GM13976 (cell line): ENCODE measurements around the gene MFF.
"Not testable (repeated sequence)": the region's sequence is repeated elsewhere in the genome, so short reads cannot be mapped to it uniquely, and the experiment has no call there.

Experiments used
- DNase-seq: peaks from one replicate; pipeline ENCODE4 v3.0.0; 2012; ENCODE audit warnings: low spot score
- in situ Hi-C: fragments of 300-500 bp; cut with MboI; formaldehyde crosslinking; loops from one replicate; pipeline ENCODE4 v1.12.0; 2022; ENCODE audit warnings: low sequenced_read_pairs, mixed read lengths, inconsistent platforms; ENCODE audit not compliant: unreplicated experiment
- TF ChIP-seq, protein P1 (sequence below): IDR thresholded peaks from 2 replicates; pipeline ENCODE4 v1.5.1; 2012; ENCODE audit warnings: borderline replicate concordance, mild to moderate bottlenecking; ENCODE audit not compliant: insufficient read depth; ENCODE audit errors: extremely low read depth, missing control alignments, control extremely low read depth

Gene MFF

DNA sequence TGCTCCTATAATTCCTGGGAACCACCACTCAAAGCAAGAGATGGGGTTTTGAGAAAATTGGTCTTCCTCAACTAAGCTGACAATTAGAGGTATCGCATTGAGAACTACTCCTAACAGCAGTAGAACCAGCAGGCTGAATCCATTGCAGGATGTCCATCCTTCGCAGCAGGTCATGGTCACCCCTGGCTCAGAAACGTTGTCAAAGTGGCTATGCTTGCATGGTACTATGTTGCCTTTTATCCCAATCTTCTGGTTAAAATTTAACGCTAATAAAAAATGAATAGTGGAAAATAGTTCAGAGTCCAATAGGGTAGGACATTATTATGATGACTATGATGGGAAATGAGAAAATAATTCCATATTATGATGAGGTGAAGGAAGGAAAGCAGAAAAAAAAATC, 54.0 kb downstream of the MFF start, which contains the start of gene TM4SF20:
TSS of gene TM4SF20 (minus strand) at position 212 of the 400 bp plus-strand sequence. CDS start at position 174, 38 bp downstream.
- TF ChIP-seq, protein P1, sequence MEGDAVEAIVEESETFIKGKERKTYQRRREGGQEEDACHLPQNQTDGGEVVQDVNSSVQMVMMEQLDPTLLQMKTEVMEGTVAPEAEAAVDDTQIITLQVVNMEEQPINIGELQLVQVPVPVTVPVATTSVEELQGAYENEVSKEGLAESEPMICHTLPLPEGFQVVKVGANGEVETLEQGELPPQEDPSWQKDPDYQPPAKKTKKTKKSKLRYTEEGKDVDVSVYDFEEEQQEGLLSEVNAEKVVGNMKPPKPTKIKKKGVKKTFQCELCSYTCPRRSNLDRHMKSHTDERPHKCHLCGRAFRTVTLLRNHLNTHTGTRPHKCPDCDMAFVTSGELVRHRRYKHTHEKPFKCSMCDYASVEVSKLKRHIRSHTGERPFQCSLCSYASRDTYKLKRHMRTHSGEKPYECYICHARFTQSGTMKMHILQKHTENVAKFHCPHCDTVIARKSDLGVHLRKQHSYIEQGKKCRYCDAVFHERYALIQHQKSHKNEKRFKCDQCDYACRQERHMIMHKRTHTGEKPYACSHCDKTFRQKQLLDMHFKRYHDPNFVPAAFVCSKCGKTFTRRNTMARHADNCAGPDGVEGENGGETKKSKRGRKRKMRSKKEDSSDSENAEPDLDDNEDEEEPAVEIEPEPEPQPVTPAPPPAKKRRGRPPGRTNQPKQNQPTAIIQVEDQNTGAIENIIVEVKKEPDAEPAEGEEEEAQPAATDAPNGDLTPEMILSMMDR, result no peak
- in situ Hi-C loops, result no loop called here
- no peak for DNase-seq

DNA sequence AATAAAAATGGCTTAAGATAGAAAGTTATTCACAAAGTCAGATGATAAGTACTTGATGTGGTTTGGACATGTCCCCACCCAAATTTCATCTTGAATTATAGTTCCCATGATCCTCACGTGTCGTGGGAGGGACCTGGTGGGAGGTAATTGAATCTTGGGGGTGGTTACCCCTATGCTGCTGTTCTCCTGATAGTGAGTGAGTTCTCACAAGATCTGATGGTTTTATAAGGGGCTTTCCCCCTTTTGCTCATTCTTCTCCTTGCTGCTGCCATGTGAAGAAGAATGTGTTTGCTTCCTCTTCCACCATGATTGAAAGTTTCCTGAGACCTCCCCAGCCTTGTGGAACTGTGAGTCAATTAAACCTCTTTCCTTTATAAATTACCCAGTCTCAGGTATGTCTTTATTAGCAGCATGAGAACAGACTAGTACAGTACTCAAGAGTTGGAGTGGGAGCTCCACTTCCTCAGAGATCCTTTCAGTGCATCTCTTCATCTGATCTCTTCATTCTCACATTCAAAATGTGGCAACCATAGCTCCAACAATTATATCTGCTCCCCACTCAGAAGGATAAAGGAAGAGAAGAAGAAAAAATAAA, 57.3 kb downstream of the MFF start:
- in situ Hi-C loops, DNase-seq: not testable (repeated sequence)

DNA sequence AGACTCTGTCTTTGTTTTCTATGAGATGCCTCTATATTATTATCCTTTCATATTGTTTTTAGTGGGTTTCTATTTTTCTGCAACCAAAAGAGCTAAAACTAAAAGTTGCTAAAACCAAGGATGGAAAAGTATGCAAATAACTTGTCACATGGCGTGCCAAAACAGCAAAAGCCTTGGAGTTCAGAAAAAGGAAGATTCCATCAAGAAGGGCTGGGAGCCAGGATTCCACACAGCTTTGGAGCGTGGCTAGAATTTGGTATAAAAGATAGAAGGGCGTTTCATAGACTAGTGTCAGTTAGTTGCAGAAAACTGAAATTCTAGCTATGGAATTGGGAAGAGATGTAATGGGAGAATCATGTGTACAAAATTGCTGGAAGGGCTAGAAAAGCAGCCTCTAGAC, 58.6 kb downstream of the MFF start:
- DNase-seq, result no peak
- in situ Hi-C loops, result no loop called here

DNA sequence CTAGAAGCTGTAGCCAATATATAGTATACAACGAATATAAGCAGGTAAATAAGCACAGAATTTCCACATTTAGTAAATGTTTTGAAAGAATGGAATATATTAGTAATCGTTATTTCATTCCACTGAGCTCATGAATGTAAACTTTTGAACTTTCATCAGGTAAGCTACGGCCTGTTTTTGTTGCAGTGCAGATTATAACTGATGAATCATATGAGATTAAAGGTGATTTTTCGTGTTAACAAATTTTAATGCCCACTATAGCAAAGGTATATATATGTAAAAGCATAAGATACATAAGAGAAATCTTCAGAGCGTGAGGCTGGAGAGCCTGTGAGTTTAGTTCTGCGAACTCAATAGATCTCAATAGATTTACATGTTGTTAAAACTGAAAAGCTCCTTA, 61.6 kb downstream of the MFF start:
- TF ChIP-seq, protein P1, result no peak
- in situ Hi-C loops, result no loop called here
- DNase-seq, result no peak

More for the DNA sequence above, 58.6 kb downstream of the MFF start:
- TF ChIP-seq, protein P1, result no peak

DNA sequence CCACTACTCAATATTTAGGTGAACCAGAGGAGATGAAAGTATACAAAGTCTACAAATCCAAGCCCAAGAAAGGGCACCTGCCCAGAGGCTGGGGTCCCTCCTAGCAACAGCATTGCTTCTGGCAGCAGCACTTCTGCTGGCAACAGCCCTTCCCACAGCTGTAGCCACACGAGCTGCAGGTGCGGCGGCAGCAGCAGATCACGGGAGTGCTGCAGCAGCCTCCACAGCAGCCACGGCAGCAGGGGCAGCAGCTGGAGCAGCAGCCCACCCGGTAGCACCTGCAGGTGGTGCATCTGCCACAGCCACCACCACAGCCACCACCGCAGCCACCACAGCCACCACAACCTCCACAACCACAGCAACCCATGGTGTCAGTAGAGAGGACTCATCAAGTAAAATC, 62.5 kb downstream of the MFF start, which contains the start of gene SCYGR1:
TSS of gene SCYGR1 (minus strand) at position 367 of the 400 bp plus-strand sequence. CDS start at position 367, 0 bp downstream.
- DNase-seq, in situ Hi-C loops: not testable (repeated sequence)

DNA sequence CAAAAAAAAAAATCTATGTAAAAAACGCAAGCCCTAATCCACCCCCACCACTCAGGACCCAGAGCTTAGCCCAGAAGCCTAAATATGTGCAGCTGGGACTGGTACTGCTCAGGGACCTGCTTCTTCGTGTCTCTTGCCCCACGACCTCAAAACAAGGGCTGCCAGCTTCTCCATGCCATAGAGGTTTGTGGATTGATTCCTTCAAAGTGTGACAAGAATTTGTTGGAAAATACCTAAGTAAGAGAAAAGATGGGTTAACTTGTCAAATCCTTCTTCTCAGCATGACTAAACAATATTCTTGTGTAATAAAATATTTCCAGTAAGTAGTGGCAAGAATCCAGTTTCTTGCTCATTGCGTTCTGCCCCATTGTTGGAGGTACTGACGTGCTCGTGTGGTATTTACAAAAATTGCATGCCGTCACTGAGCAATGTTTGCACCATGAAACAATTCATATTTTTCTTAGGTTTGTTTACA, 63.5 kb downstream of the MFF start:
- DNase-seq, result no peak
- in situ Hi-C loops, result no loop called here
- TF ChIP-seq, protein P1, result no peak

DNA sequence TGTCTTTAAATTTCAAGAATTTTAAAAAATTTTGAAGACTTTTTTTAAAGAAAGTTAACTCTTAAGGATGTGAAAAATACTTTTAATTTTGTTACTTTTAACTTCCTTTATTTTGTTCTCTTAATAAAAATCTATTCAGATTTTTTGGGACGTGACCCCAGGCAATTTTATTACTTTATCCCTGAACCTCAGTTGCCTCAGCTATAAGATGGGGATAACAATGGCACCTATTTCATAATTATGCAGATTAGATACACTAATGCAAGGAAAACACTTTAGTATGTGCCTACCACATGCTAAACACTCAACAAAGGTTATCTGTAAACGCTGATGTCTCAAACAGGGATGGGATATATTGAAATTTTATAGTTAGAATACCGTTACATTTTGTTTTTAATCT, 64.2 kb downstream of the MFF start:
- TF ChIP-seq, protein P1, result no peak
- in situ Hi-C loops, result no loop called here
- DNase-seq, result no peak

DNA sequence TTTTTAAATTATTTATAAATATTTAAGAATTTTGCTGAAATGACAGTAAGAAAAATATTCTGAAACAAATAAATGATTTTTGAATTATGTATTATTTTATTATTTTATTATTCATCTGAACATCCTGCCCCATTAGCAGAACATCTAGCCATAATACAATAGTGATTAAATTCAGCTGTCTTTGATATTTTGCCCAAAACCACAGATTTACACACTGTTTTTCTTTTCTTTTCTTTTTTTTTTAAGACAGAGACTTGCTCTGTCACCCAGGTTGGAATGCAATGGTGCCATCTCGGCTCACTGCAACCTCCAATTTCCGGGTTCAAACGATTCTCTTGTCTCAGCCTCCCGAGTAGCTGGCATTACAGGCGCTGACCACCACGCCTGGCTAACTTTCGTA, 64.6 kb downstream of the MFF start:
- TF ChIP-seq, protein P1, result no peak
- in situ Hi-C loops, result no loop called here
- no peak for DNase-seq
